ENCODE measurements around the gene SALL3. TPM values are rescaled to one million over a fixed set of nuclear protein-coding genes. Genes with fewer than 3 reads are reported as not detected.

Gene SALL3
- total and polyA plus RNA-seq, 10 donors = not detected

DNA sequence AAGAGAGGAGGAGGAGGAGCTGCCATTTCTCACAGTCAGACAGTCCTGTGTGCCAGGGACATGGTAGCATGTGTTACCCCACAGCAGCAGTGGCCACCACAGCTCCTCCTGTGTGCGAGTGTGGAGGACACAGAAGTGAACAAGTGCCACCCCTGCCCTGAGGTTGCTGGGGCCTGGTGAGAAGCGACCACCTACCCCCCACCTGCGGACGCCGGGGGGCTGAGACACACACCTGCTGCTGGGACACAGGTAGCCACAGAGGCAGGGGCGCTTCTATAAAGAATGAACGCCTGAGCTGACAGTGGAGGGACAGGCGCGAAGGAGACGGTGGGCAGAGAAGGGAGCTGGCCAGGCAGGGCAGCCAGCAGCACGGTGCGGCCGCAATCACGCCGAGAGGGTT lies 32.3 kb upstream of the SALL3 start:
- Histone ChIP-seq H3K27ac (no peak overlapping the region), H3K27me3 (replicated peaks in 1 of 7) (peaks cover 0 to 24% (median 0%) of the 10 kb centered on the region in 7 donors), H3K4me1 (no peaks in the 10 kb centered on the region), H3K4me3 (no peak overlapping the region), H3K36me3 (no peaks in the 10 kb centered on the region), H3K9me3 (peaks cover 0 to 20% (median 12%) of the 10 kb centered on the region in 8 donors)
- TF ChIP-seq, protein P1, sequence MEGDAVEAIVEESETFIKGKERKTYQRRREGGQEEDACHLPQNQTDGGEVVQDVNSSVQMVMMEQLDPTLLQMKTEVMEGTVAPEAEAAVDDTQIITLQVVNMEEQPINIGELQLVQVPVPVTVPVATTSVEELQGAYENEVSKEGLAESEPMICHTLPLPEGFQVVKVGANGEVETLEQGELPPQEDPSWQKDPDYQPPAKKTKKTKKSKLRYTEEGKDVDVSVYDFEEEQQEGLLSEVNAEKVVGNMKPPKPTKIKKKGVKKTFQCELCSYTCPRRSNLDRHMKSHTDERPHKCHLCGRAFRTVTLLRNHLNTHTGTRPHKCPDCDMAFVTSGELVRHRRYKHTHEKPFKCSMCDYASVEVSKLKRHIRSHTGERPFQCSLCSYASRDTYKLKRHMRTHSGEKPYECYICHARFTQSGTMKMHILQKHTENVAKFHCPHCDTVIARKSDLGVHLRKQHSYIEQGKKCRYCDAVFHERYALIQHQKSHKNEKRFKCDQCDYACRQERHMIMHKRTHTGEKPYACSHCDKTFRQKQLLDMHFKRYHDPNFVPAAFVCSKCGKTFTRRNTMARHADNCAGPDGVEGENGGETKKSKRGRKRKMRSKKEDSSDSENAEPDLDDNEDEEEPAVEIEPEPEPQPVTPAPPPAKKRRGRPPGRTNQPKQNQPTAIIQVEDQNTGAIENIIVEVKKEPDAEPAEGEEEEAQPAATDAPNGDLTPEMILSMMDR (IDR thresholded peaks at IDR 0.05 in 8 of 11, conservative IDR thresholded peaks at IDR 0.05 in 3 of 11) = no peak
- no peak for TF ChIP-seq POLR2A (IDR thresholded peaks at IDR 0.05)
- no peak for TF ChIP-seq POLR2AphosphoS5 (IDR thresholded peaks at IDR 0.05)
- WGBS, 5 donors = 89 to 95% (median 91%) methylated on average over 15 of the region's 15 CpGs
- intact Hi-C loops (cut with DNase I; ENCODE audit: low total_unique reads) = no loop called here
- no peak for DNase-seq

DNA sequence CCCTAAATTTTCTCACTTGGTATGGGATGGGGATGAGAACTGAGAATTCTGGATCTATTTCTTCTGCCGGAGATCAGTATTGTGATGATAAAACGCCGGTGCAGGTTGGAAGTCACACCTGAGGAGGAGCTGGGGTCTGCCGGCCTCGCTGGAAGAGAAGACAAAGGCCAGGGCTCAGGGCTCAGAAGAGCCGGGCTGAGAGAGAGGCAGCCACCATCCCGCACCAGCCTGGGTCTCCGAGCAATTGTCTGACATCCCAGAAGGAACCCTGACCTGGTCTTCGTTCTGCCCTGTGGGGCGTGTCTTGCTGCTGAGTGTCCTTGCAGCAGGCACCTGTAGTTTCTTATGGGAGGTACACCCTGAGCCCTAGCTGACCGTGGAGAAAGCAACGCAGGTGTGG lies 31.4 kb upstream of the SALL3 start:
- WGBS, 5 donors = 54 to 65% (median 57%) methylated on average over 12 of the region's 12 CpGs
- peaks cover 0 to 24% (median 0%) of the 10 kb centered on the region in 7 donors for H3K27me3 ChIP-seq (replicated peaks in 1 of 7)
- intact Hi-C loops (cut with DNase I; ENCODE audit: low total_unique reads) = no loop called here
- peaks cover 0 to 28% (median 12%) of the 10 kb centered on the region in 8 donors for H3K9me3 ChIP-seq
- no peaks in the 10 kb centered on the region for H3K36me3 ChIP-seq
- TF ChIP-seq, protein P1 (IDR thresholded peaks at IDR 0.05 in 8 of 11, conservative IDR thresholded peaks at IDR 0.05 in 3 of 11) = no peak
- H3K4me3 ChIP-seq = no peak overlapping the region
- DNase-seq = no peak
- H3K4me1 ChIP-seq = no peaks in the 10 kb centered on the region
- no peak overlapping the region for H3K27ac ChIP-seq

DNA sequence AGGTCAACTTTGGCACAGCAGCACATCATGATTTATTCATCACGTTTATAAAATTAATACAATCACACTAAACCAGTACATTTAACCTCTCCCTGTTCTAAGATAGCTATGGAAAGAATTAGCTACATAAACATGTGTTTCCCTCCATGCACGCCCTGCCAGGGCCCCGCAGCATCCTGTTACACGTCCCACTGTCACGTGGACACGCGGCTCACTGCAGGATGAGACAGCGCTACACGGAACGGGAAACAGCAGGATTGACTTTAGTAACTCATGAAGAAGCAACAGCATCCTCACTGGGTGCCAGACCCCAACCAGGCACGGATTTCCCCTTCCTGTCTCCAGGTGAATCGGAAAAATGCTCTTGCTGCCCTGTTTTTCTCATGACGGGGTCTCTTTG lies 30.9 kb upstream of the SALL3 start:
- Histone ChIP-seq H3K27ac (no peak overlapping the region), H3K27me3 (replicated peaks in 1 of 7) (peaks cover 0 to 24% (median 0%) of the 10 kb centered on the region in 7 donors), H3K36me3 (no peaks in the 10 kb centered on the region), H3K4me1 (no peaks in the 10 kb centered on the region), H3K4me3 (no peak overlapping the region), H3K9me3 (peaks cover 0 to 28% (median 12%) of the 10 kb centered on the region in 8 donors)
- intact Hi-C loops (cut with DNase I; ENCODE audit: low total_unique reads) = no loop called here
- no peak for TF ChIP-seq POLR2AphosphoS5 (IDR thresholded peaks at IDR 0.05)
- no peak for TF ChIP-seq POLR2A (IDR thresholded peaks at IDR 0.05)
- TF ChIP-seq, protein P1 (IDR thresholded peaks at IDR 0.05 in 8 of 11, conservative IDR thresholded peaks at IDR 0.05 in 3 of 11) = no peak
- no peak for DNase-seq
- 79 to 84% (median 82%) methylated on average over 13 of the region's 13 CpGs for WGBS, 5 donors

DNA sequence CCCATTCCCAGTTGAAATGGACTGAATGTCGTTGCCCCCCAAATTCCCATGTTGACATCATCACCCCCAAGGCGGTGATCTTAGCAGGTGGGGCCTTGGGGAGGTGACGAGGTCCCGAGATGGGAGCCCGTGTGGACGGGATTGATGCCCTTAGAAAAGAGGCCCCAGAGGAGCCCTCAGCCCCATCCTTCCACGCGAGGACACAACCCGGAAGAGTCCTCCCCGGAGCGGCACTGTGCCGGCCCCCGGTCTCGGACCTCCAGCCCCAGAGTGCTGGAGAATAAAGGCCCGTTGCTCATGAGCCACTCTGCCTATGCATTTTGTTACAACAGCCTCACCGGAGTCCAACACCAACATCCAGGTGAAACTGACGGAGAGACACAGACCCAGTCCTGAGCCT lies 30.4 kb upstream of the SALL3 start:
- intact Hi-C loops (cut with DNase I; ENCODE audit: low total_unique reads) = no loop called here
- TF ChIP-seq POLR2A (IDR thresholded peaks at IDR 0.05) (no peak), POLR2AphosphoS5 (IDR thresholded peaks at IDR 0.05) (no peak)
- TF ChIP-seq, protein P1 (IDR thresholded peaks at IDR 0.05 in 8 of 11, conservative IDR thresholded peaks at IDR 0.05 in 3 of 11) = no peak
- whole genome bisulfite sequencing, 5 donors = 82 to 91% (median 91%) methylated on average over 15 to 17 of the region's 17 CpGs
- H3K4me1 ChIP-seq = no peaks in the 10 kb centered on the region
- no peak for DNase-seq
- peaks cover 0 to 24% (median 0%) of the 10 kb centered on the region in 7 donors for H3K27me3 ChIP-seq (replicated peaks in 1 of 7)
- H3K4me3 ChIP-seq = no peak overlapping the region
- H3K27ac ChIP-seq = no peak overlapping the region
- H3K36me3 ChIP-seq = no peaks in the 10 kb centered on the region
- H3K9me3 ChIP-seq = peaks cover 0 to 28% (median 12%) of the 10 kb centered on the region in 8 donors
